GM18520 (cell line): Measurements from ENCODE around the gene PHF23.
"Not testable (repeated sequence)": the region's sequence is repeated elsewhere in the genome, so short reads cannot be mapped to it uniquely, and the experiment has no call there.

Experiments used
- ATAC-seq: cut with Tn5 transposase; IDR thresholded peaks from one replicate; pipeline ENCODE4 v1.9.1; 2021; ENCODE audit not compliant: unreplicated experiment

PHF23 gene

GRCh38 chr17:7258731-7259554 is 19.7 kb upstream of the PHF23 start:
- no peak for ATAC-seq

GRCh38 chr17:7256766-7257456 is 17.7 kb upstream of the PHF23 start:
- ATAC-seq = no peak

- no peak for ATAC-seq
Observed at GRCh38 chr17:7254511-7254910, 15.3 kb upstream of the PHF23 start.

GRCh38 chr17:7253082-7253481 is 13.8 kb upstream of the PHF23 start:
- ATAC-seq = no peak

DNA sequence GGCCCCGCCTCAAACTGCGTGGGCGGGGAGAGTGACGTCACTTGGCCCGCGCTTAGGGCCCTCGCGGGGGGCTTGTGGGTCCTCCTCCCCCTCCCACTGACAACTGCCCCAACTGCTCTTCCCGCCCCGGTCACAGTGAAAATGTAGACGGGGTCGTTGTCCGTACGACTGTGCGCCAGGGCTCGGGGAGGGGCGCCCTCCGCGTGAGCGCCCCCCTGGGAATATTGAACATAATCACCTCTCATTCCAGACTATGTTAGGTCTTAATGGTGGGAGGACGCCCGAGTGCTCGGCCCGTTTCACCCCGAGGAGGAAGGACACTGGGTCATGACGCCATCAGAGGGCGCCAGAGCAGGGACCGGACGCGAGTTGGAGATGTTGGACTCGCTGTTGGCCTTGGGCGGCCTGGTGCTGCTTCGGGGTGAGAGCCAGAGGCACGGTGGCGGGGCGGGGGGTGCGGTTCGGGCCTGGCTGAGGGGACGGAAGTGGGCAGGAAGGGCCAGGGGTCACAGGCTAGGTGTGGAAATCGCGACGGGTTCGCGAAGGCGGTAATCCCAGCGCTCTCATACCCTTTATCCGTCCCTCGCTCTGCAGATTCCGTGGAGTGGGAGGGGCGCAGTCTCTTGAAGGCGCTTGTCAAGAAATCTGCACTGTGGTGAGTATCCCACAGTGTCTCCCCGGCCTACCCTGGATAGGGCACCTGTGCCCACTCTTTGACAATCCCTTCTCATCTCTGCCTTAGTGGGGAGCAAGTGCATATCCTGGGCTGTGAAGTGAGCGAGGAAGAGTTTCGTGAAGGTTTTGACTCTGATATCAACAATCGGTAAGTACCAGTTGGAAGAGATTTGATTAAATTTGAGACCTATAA is 13.2 kb upstream of the PHF23 start, which contains the start of gene ELP5:
ELP5 (plus strand) TSS at position 40 of the 868 bp plus-strand sequence; CDS start at position 376, 336 bp downstream.
- ATAC-seq = peak; percentile 31

- ATAC-seq = peak; percentile 85
Observed at GRCh38 chr17:7251661-7252175, 12.5 kb upstream of the PHF23 start, which contains the start of gene CTDNEP1. CTDNEP1 (minus strand) TSS chr17:7251734; CDS start chr17:7251296, 438 bp downstream.

DNA sequence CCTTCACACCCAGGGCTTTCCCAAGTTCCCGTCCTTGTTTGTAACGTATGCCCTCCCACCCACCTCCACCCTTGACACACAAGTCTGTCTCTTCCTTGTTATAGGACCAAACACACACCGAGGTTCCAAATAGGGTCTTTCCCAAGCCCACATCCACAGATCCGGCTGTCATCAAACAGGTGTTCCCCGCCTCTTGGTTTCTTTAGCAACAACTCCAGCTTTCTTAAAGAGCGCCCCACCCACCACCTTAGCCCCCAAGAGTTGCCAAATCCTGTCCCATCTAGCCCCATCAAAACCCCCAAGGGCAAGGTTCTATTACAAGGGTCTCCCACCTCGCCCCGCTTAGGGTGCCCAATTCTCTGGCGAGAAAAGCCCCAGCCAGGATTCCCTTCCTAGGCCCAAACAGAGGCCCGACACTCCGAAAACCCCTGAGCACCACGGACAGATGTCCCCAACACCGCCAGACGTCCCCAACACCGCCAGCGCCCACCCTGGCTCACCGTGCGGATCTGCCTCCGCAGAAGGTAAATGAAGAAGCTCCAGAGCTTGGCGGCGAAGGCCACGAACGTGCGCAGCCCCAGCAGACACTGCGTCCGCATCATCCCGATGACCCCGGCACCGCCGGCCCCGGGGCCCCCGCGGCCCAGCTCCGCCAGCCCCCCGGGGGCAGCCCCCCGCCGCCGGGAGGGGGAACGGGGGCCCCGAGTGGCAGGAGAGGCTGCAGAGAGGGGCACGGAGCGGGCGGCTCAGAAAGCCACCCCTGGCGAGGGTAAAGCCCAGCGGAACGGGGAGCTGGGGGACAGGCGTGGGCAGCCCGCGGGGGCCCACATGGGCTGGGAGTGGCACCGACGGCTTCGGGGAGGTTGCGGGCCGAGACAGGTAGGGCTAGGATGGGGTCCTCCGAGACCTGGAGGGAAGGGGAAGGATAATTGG is 11.7 kb upstream of the PHF23 start:
- ATAC-seq = no peak

- no peak for ATAC-seq
Observed at GRCh38 chr17:7249830-7250229, 10.6 kb upstream of the PHF23 start.

DNA sequence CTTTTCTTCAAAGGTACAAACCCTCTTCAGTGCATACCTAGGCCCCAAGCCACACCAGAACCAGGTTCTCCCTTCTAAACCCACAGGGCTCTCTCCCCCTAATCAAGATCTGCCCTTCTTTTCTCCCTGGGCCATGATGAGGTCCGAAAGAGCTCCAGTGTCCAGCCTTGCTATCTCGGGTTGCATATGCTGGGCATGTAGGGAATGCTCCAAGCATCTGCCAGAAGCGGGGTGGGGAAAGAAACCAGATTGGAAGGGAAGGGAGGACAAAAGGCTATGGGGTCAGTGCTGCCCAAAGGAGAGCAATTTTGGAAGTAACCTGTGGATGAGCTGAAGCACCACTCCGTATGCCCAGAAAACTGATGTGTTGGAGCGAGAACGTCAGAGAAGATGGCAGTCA is 10.0 kb upstream of the PHF23 start:
- no peak for ATAC-seq

- ATAC-seq = no peak
Observed at GRCh38 chr17:7248796-7249195, 9.5 kb upstream of the PHF23 start.

DNA sequence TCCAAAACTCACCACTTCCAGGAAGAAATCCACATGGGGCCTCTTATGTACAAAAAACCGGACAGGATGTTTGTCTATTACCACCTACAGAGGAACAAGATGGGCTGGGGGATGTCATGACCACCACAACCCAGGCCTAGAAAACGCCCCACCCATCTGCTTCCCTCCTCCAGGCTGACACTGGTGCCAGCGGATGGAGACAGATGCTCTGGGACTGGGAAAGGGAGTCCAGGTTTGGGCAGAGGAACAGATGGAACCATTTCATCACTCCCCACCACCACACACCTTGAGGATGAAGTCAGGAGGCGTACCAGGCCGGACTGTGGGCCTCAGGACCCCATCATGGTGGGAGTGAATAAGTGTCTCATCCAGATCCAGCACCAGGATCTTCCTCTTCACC is 7.5 kb upstream of the PHF23 start:
- ATAC-seq = no peak

- ATAC-seq = not testable (repeated sequence)
Observed at GRCh38 chr17:7243838-7244237, 4.6 kb upstream of the PHF23 start.

GRCh38 chr17:7243453-7243729 is 4.1 kb upstream of the PHF23 start:
- no peak for ATAC-seq

- peak; percentile 30 for ATAC-seq
Observed at GRCh38 chr17:7242717-7243452, 3.6 kb upstream of the PHF23 start.

- peak; percentile 29 for ATAC-seq
Observed at GRCh38 chr17:7241783-7242716, 2.8 kb upstream of the PHF23 start, which contains the start of gene GABARAP. GABARAP (minus strand) TSS chr17:7242449; CDS start chr17:7242330, 119 bp downstream.

GRCh38 chr17:7241090-7241733 is 2.0 kb upstream of the PHF23 start:
- no peak for ATAC-seq

DNA sequence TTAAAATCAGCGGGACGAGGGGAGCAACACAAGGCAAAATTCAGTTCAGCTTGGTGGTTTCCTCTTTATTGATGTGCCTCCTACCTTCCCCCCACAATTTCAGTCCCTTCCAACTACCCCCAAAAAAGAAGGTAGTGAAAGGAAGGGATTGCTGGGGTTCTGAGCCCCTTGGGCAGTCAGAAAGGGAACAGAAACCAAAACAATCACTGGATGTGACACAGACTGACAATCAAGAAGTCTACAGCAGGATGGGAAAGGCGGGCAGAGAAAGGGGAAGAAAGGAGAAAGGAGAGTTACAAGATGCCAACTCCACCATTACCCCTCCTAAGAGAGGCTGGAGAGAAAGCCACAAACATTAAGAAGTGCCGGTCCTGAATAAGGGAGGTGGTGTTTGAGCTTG is 1.1 kb upstream of the PHF23 start:
- ATAC-seq = no peak
